Liver (tissue), 9 donors: Measurements from ENCODE around the gene GPRC5D. TPM values are rescaled to one million over a fixed set of nuclear protein-coding genes. Genes with fewer than 3 reads are reported as not detected.

ENCODE experiments used
- DNase-seq: peaks from one replicate; pipeline ENCODE4 v3.0.0-alpha.2; 2017; ENCODE audit warnings: low spot score
- H3K27ac ChIP-seq, 2 donors: one replicate each; pipeline ENCODE4 v1.7.0; 2013; ENCODE audit warnings: inconsistent platforms in 2 of 2, low read length in 2 of 2, control low read depth in 1 of 2, low read depth in 1 of 2, mild to moderate bottlenecking in 1 of 2
- H3K27me3 ChIP-seq, 4 donors: one replicate each; pipeline versions ENCODE4 v1.6.1 to v1.7.0; 2013; ENCODE audit warnings: low read length in 3 of 4, inconsistent platforms in 1 of 4, mild to moderate bottlenecking in 1 of 4, moderate library complexity in 1 of 4; ENCODE audit not compliant: control insufficient read depth in 4 of 4, insufficient read depth in 4 of 4
- H3K36me3 ChIP-seq, 4 donors: one replicate each; pipeline versions ENCODE4 v1.6.1 to v1.7.0; 2013; ENCODE audit warnings: low read length in 3 of 4, mild to moderate bottlenecking in 3 of 4, low read depth in 1 of 4, moderate library complexity in 1 of 4; ENCODE audit not compliant: control insufficient read depth in 4 of 4, insufficient read depth in 3 of 4
- H3K4me1 ChIP-seq, 4 donors: one replicate each; pipeline versions ENCODE4 v1.6.1 to v1.7.0; 2013; ENCODE audit warnings: low read length in 3 of 4, mild to moderate bottlenecking in 3 of 4, moderate library complexity in 1 of 4; ENCODE audit not compliant: control insufficient read depth in 4 of 4, insufficient read depth in 4 of 4
- H3K4me3 ChIP-seq, 3 donors: one replicate each; pipeline versions ENCODE4 v1.6.1 to v1.7.0; 2013; ENCODE audit warnings: low read length in 3 of 3, control low read depth in 1 of 3, low read depth in 1 of 3, mild to moderate bottlenecking in 1 of 3
- H3K9ac ChIP-seq, 2 donors: one replicate each; pipeline ENCODE4 v1.7.0; 2013; ENCODE audit warnings: low read length in 2 of 2, mild to moderate bottlenecking in 2 of 2, moderate library complexity in 2 of 2, control low read depth in 1 of 2, low read depth in 1 of 2
- H3K9me3 ChIP-seq, 4 donors: one replicate each; pipeline versions ENCODE4 v1.6.1 to v1.7.0; 2013; ENCODE audit warnings: low read length in 3 of 4; ENCODE audit not compliant: control insufficient read depth in 4 of 4
- CTCF ChIP-seq: fragments of 150-350 bp; IDR thresholded peaks from 2 replicates; pipeline ENCODE4 v1.5.1; 2017; ENCODE audit warnings: improper control_type of control experiment, low read depth, low read length; ENCODE audit not compliant: missing input control
- EGR1 ChIP-seq, 2 donors: IDR thresholded peaks; 2 replicates each; pipeline ENCODE4 v1.6.1; 2016 to 2018; ENCODE audit warnings: antibody characterized with exemption in 2 of 2, low read depth in 2 of 2
- FOXA1 ChIP-seq: IDR thresholded peaks from 2 replicates; pipeline ENCODE4 v1.6.1; 2016; ENCODE audit warnings: antibody characterized with exemption
- FOXA2 ChIP-seq: IDR thresholded peaks from 2 replicates; pipeline ENCODE4 v1.6.1; 2016; ENCODE audit warnings: antibody characterized with exemption
- GABPA ChIP-seq, 2 donors: IDR thresholded peaks in 1 of 2; conservative IDR thresholded peaks in 1 of 2; 2 replicates each; pipeline ENCODE4 v1.6.1; 2016; ENCODE audit warnings: antibody characterized with exemption in 2 of 2, mild to moderate bottlenecking in 1 of 2, moderate library complexity in 1 of 2
- HNF4A ChIP-seq, 2 donors: conservative IDR thresholded peaks; 2 replicates each; pipeline ENCODE4 v1.6.1; 2016; ENCODE audit warnings: antibody characterized with exemption in 2 of 2, mild to moderate bottlenecking in 2 of 2
- HNF4G ChIP-seq: IDR thresholded peaks from 2 replicates; pipeline ENCODE4 v1.6.1; 2016; ENCODE audit warnings: antibody characterized with exemption
- JUND ChIP-seq, 2 donors: IDR thresholded peaks; 2 replicates each; pipeline ENCODE4 v1.6.1; 2016; ENCODE audit warnings: antibody characterized with exemption in 2 of 2
- MAX ChIP-seq: IDR thresholded peaks from 2 replicates; pipeline ENCODE4 v1.6.1; 2016; ENCODE audit warnings: antibody characterized with exemption
- NR2F2 ChIP-seq: IDR thresholded peaks from 2 replicates; pipeline ENCODE4 v1.6.1; 2016; ENCODE audit warnings: antibody characterized with exemption
- RAD21 ChIP-seq, 2 donors: IDR thresholded peaks; 2 replicates each; pipeline ENCODE4 v1.6.1; 2016; ENCODE audit warnings: antibody characterized with exemption in 2 of 2, mild to moderate bottlenecking in 2 of 2
- REST ChIP-seq: IDR thresholded peaks from 2 replicates; pipeline ENCODE4 v1.6.1; 2016; ENCODE audit warnings: antibody characterized with exemption, mild to moderate bottlenecking
- RXRA ChIP-seq, 2 donors: IDR thresholded peaks; 2 replicates each; pipeline ENCODE4 v1.6.1; 2017 to 2018; ENCODE audit warnings: antibody characterized with exemption in 2 of 2, mild to moderate bottlenecking in 1 of 2
- SP1 ChIP-seq: IDR thresholded peaks from 2 replicates; pipeline ENCODE4 v1.6.1; 2018; ENCODE audit warnings: antibody characterized with exemption, mild to moderate bottlenecking
- TAF1 ChIP-seq: conservative IDR thresholded peaks from 2 replicates; pipeline ENCODE4 v1.6.1; 2016; ENCODE audit warnings: antibody characterized with exemption, mild to moderate bottlenecking
- YY1 ChIP-seq: IDR thresholded peaks from 2 replicates; pipeline ENCODE4 v1.6.1; 2016; ENCODE audit warnings: antibody characterized with exemption, mild to moderate bottlenecking
- ZBTB33 ChIP-seq: IDR thresholded peaks from 2 replicates; pipeline ENCODE4 v1.6.1; 2016; ENCODE audit warnings: antibody characterized with exemption
- WGBS: extraction: QIAGEN DNeasy Blood & Tissue Kit; methylation state at CpG from one replicate; pipeline ENCODE4 v1.1.7; 2013; 5-methylcytosine and 5-hydroxymethylcytosine counted together
- polyA plus RNA-seq, 2 donors: library from polyadenylated mRNA; stranded (reverse) in 1 of 2; unstranded in 1 of 2; fragments of 200-250 nt in 1 of 2; fragments of >200 nt in 1 of 2; fragmentation: Nextera tagmentation in 1 of 2; extraction: Ambion mirVana in 1 of 2; gene quantifications; one replicate each; pipeline versions ENCODE4 v1.2.1 to v1.2.3, GENCODE V29; 2013 to 2015
- total RNA-seq, 2 donors: library from RNA; depleted of rRNA; stranded (reverse); fragments of >200 nt; gene quantifications; one replicate each; pipeline ENCODE4 v1.2.3, GENCODE V29; 2014
- TF ChIP-seq, protein P1 (sequence below): IDR thresholded peaks from 2 replicates; pipeline ENCODE4 v1.6.1; 2016; ENCODE audit warnings: antibody characterized with exemption
- donor health status: healthy.
- donor health status: healthy.
- donor health status: healthy.
- donor health status: healthy.
- donor health status: healthy.

The GPRC5D gene
- total and polyA plus RNA-seq, 4 donors = 0.13 to 0.17 TPM; not detected in 2

- no peak overlapping the region for H3K27ac ChIP-seq
- DNase-seq = no peak
- no peaks in the 10 kb centered on the region for H3K9me3 ChIP-seq
- WGBS = 86% methylated on average over 5 of the region's 5 CpGs
- no peaks in the 10 kb centered on the region for H3K4me1 ChIP-seq
- no peak overlapping the region for H3K9ac ChIP-seq
- no peak for TF ChIP-seq FOXA2
- no peak for TF ChIP-seq REST
- no peak for TF ChIP-seq RAD21 (IDR thresholded peaks at IDR 0.05)
- TF ChIP-seq MAX = no peak
- no peak for TF ChIP-seq HNF4A (conservative IDR thresholded peaks at IDR 0.05)
- no peak for TF ChIP-seq NR2F2
- no peak for TF ChIP-seq GABPA (IDR thresholded peaks at IDR 0.05 in 1 of 2, conservative IDR thresholded peaks at IDR 0.05 in 1 of 2)
- no peak for TF ChIP-seq TAF1
- TF ChIP-seq YY1 = no peak
- no peak for TF ChIP-seq ZBTB33
- TF ChIP-seq, protein P1, sequence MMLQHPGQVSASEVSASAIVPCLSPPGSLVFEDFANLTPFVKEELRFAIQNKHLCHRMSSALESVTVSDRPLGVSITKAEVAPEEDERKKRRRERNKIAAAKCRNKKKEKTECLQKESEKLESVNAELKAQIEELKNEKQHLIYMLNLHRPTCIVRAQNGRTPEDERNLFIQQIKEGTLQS = no peak
- no peak for TF ChIP-seq RXRA (IDR thresholded peaks at IDR 0.05)
- TF ChIP-seq FOXA1 = no peak
- TF ChIP-seq SP1 = no peak
- no peak for TF ChIP-seq EGR1 (IDR thresholded peaks at IDR 0.05; ENCODE audit: low read depth in 2 of 2)
- no peak for TF ChIP-seq CTCF
- TF ChIP-seq JUND (IDR thresholded peaks at IDR 0.05) = no peak
- no peak for TF ChIP-seq HNF4G
- H3K4me3 ChIP-seq = no peak overlapping the region
- no peaks in the 10 kb centered on the region for H3K36me3 ChIP-seq
- H3K27me3 ChIP-seq = no peaks in the 10 kb centered on the region
Observed at GRCh38 chr12:12907552-12907951, 44.4 kb downstream of the GPRC5D start.
